Progenitor cell of endocrine pancreas (in vitro differentiated cells): ENCODE data around the gene MYO5A. TPM values are rescaled to one million over a fixed set of nuclear protein-coding genes. Genes with fewer than 3 reads are reported as not detected.
A peak's percentile ranks its signal among the peaks of the same experiment; 100 is the strongest.

ENCODE experiments used
- DNase-seq: peaks from one replicate; pipeline ENCODE4 v3.0.0; 2021; ENCODE audit warnings: low spot score; ENCODE audit not compliant: unreplicated experiment
- H3K27ac Mint-ChIP-seq: 2 replicates; pipeline ENCODE4 v1.8.0; 2021; ENCODE audit warnings: mild to moderate bottlenecking, moderate library complexity, mixed read lengths
- H3K27me3 Mint-ChIP-seq: 2 replicates; pipeline ENCODE4 v1.8.0; 2021; ENCODE audit warnings: mixed read lengths
- H3K36me3 Mint-ChIP-seq: 2 replicates; pipeline ENCODE4 v1.8.0; 2022; ENCODE audit warnings: mixed read lengths; ENCODE audit not compliant: insufficient read depth
- H3K4me1 Mint-ChIP-seq: 2 replicates; pipeline ENCODE4 v1.8.0; 2021; ENCODE audit warnings: low read depth, mixed read lengths
- H3K4me3 Mint-ChIP-seq: 2 replicates; pipeline ENCODE4 v1.8.0; 2021; ENCODE audit warnings: low read depth, mild to moderate bottlenecking, moderate library complexity, mixed read lengths
- H3K9me3 Mint-ChIP-seq: 2 replicates; pipeline ENCODE4 v1.8.0; 2021; ENCODE audit warnings: low read depth, mixed read lengths
- CTCF ChIP-seq: fragments of 200-600 bp; sonication (generic); IDR thresholded peaks from one replicate; pipeline ENCODE4 v1.5.0; 2021; ENCODE audit warnings: antibody characterized with exemption, mild to moderate bottlenecking; ENCODE audit not compliant: unreplicated experiment
- total RNA-seq: library from RNA; stranded (reverse); gene quantifications from 2 replicates; pipeline ENCODE4 v1.2.1, GENCODE V29; 2021

MYO5A gene
- total RNA-seq, 1 donor from 2014 or later, result 31.0 TPM

GRCh38 chr15:52306270-52306669, 222.4 kb downstream of the MYO5A start:
- TF ChIP-seq CTCF, result no peak
- H3K27ac Mint-ChIP-seq, result no peak overlapping the region
- peaks cover 4% of the 10 kb centered on the region for H3K9me3 Mint-ChIP-seq
- no peak for DNase-seq
- H3K4me1 Mint-ChIP-seq, result no peaks in the 10 kb centered on the region
- H3K36me3 Mint-ChIP-seq, result peaks cover 3% of the 10 kb centered on the region
- no peaks in the 10 kb centered on the region for H3K27me3 Mint-ChIP-seq
- no peak overlapping the region for H3K4me3 Mint-ChIP-seq

- Mint-ChIP-seq H3K4me3 (no peak overlapping the region), H3K27ac (no peak overlapping the region), H3K9me3 (peaks cover 4% of the 10 kb centered on the region), H3K27me3 (no peaks in the 10 kb centered on the region), H3K4me1 (no peaks in the 10 kb centered on the region), H3K36me3 (peaks cover 3% of the 10 kb centered on the region)
- no peak for TF ChIP-seq CTCF
- no peak for DNase-seq
Observed at GRCh38 chr15:52303093-52303772, 225.4 kb downstream of the MYO5A start.

GRCh38 chr15:52301265-52301847, 227.3 kb downstream of the MYO5A start:
- no peak for TF ChIP-seq CTCF
- Mint-ChIP-seq H3K4me3 (no peak overlapping the region), H3K27me3 (no peaks in the 10 kb centered on the region), H3K4me1 (no peaks in the 10 kb centered on the region), H3K36me3 (peaks cover 3% of the 10 kb centered on the region), H3K9me3 (peaks cover 4% of the 10 kb centered on the region), H3K27ac (no peak overlapping the region)
- no peak for DNase-seq

- Mint-ChIP-seq H3K27me3 (no peaks in the 10 kb centered on the region), H3K4me3 (peak within 1 kb of the TSS; percentile 80), H3K9me3 (no peaks in the 10 kb centered on the region), H3K36me3 (peaks cover 5% of the 10 kb centered on the region), H3K4me1 (peaks cover 23% of the 10 kb centered on the region), H3K27ac (peak within 1 kb of the TSS; percentile 84)
- peak; percentile 83 for DNase-seq
- no peak for TF ChIP-seq CTCF
Observed at GRCh38 chr15:52295421-52296001, 233.2 kb downstream of the MYO5A start, which contains the start of gene MYO5C. Gene MYO5C, minus strand, starts transcription at chr15:52295804. Its CDS starts 168 bp downstream, at chr15:52295636.

GRCh38 chr15:52294881-52295420, 233.7 kb downstream of the MYO5A start:
- no peak for TF ChIP-seq CTCF
- no peak for DNase-seq
- peak overlapping the region; percentile 80 for H3K4me3 Mint-ChIP-seq
- H3K27me3 Mint-ChIP-seq, result no peaks in the 10 kb centered on the region
- H3K27ac Mint-ChIP-seq, result peak overlapping the region; percentile 84
- peaks cover 29% of the 10 kb centered on the region for H3K4me1 Mint-ChIP-seq
- H3K36me3 Mint-ChIP-seq, result peaks cover 5% of the 10 kb centered on the region
- no peaks in the 10 kb centered on the region for H3K9me3 Mint-ChIP-seq
